ENCODE data around the gene GLT1D1.

- no peak for TF ChIP-seq CTCF (IDR thresholded peaks at IDR 0.05)
- no peak for TF ChIP-seq POLR2A (IDR thresholded peaks at IDR 0.05)
Measured at GRCh38 chr12:128940974-128941373, 87.7 kb downstream of the GLT1D1 start.

Measured in Peyer's patch (tissue), 4 donors.